ENCODE measurements around the gene PCBP4.

Gene PCBP4

GRCh38 chr3:51954713-51955112, 12.5 kb downstream of the PCBP4 start:
- DNase-seq = no peak

GRCh38 chr3:51954105-51954504, 13.1 kb downstream of the PCBP4 start:
- DNase-seq = no peak

GRCh38 chr3:51953445-51953844, 13.8 kb downstream of the PCBP4 start:
- DNase-seq = no peak

- DNase-seq = no peak
Observed at GRCh38 chr3:51950899-51951298, 16.4 kb downstream of the PCBP4 start.

- DNase-seq = no peak
Observed at GRCh38 chr3:51949121-51949520, 18.1 kb downstream of the PCBP4 start.

GRCh38 chr3:51948016-51948580, 19.2 kb downstream of the PCBP4 start:
- DNase-seq = no peak

GRCh38 chr3:51947215-51947900, 19.9 kb downstream of the PCBP4 start:
- DNase-seq = no peak

GRCh38 chr3:51946796-51947195, 20.5 kb downstream of the PCBP4 start:
- no peak for DNase-seq

- no peak for DNase-seq
Observed at GRCh38 chr3:51945926-51946705, 21.1 kb downstream of the PCBP4 start.

GRCh38 chr3:51945031-51945840, 22.0 kb downstream of the PCBP4 start:
- DNase-seq = no peak

GRCh38 chr3:51944451-51945021, 22.7 kb downstream of the PCBP4 start:
- DNase-seq = no peak

GRCh38 chr3:51943451-51944391, 23.5 kb downstream of the PCBP4 start:
- DNase-seq = no peak

- DNase-seq = no peak
Observed at GRCh38 chr3:51942603-51943450, 24.4 kb downstream of the PCBP4 start.

GRCh38 chr3:51941798-51942602, 25.3 kb downstream of the PCBP4 start, which contains the start of the genes PARP3 and RRP9:
TSS of gene PARP3 (plus strand) at chr3:51942363. CDS start at chr3:51943356, 993 bp downstream.
TSS of gene RRP9 (minus strand) at chr3:51941904. CDS start at chr3:51941867, 37 bp downstream.
- DNase-seq = peak; percentile 98

GRCh38 chr3:51941463-51941797, 25.8 kb downstream of the PCBP4 start:
- no peak for DNase-seq

GRCh38 chr3:51940648-51941462, 26.4 kb downstream of the PCBP4 start:
- DNase-seq = no peak

GRCh38 chr3:51938780-51939425, 28.4 kb downstream of the PCBP4 start:
- DNase-seq = no peak

All from NCI-H2081 (cell line).